SK-N-SH (cell line): Measurements from ENCODE around the gene PRKAR1A. TPM values are rescaled to one million over a fixed set of nuclear protein-coding genes. Genes with fewer than 3 reads are reported as not detected.

Experiments
- CTCF ChIA-PET: fragments of 300-600, 350-600 bp; formaldehyde crosslinking; extraction: SDS; loops from one replicate; lab custom pipeline; 2021; lab: Yijun Ruan, JAX
- POLR2A ChIA-PET: fragments of 350-600 bp; sonication (Branson Sonifier 250); formaldehyde crosslinking; extraction: SDS; loops from one replicate; lab custom pipeline; 2020; ENCODE audit warnings: antibody characterized with exemption, inconsistent platforms; lab: Yijun Ruan, JAX
- DNase-seq: peaks from one replicate; pipeline ENCODE4 v3.0.0; 2012
- H2AFZ ChIP-seq: fragments of 200-600 bp; sonication (generic); 2 replicates; pipeline ENCODE4 v1.8.1; 2016; ENCODE audit warnings: antibody characterized with exemption, mild to moderate bottlenecking, low read depth
- H3F3A ChIP-seq: fragments of 200-600 bp; sonication (generic); replicated peaks from 2 replicates; pipeline ENCODE3; 2016; ENCODE audit warnings: antibody characterized with exemption, mild to moderate bottlenecking; ENCODE audit not compliant: insufficient read depth
- H3K27ac ChIP-seq, 2 experiments: fragments of 200-500 bp in 1 of 2; fragments of 200-600 bp in 1 of 2; sonication (Bioruptor generic) in 1 of 2; sonication (generic), shearing (Covaris generic) in 1 of 2; 2 replicates each; pipeline versions ENCODE4 v1.5.1 to v1.6.1; 2014 to 2016; ENCODE audit warnings: low read depth in 2 of 2, inconsistent platforms in 1 of 2, low read length in 1 of 2, mild to moderate bottlenecking in 1 of 2, mixed read lengths in 1 of 2
- H3K27me3 ChIP-seq: fragments of 200-600 bp; sonication (generic), shearing (Covaris generic); 2 replicates; pipeline ENCODE4 v1.6.1; 2016; ENCODE audit warnings: mixed run types; ENCODE audit not compliant: insufficient read depth
- H3K36me3 ChIP-seq, 2 experiments: fragments of 200-500 bp in 1 of 2; fragments of 200-600 bp in 1 of 2; sonication (Bioruptor generic) in 1 of 2; sonication (generic) in 1 of 2; replicated peaks in 1 of 2; 2 replicates each; pipeline versions ENCODE3 to v1.5.1; 2014 to 2016; ENCODE audit warnings: low read length in 1 of 2, mild to moderate bottlenecking in 1 of 2; ENCODE audit not compliant: insufficient read depth in 2 of 2, control insufficient read depth in 1 of 2
- H3K4me1 ChIP-seq, 2 experiments: fragments of 200-500 bp in 1 of 2; fragments of 200-600 bp in 1 of 2; sonication (Bioruptor generic) in 1 of 2; sonication (generic), shearing (Covaris generic) in 1 of 2; 2 replicates each; pipeline versions ENCODE4 v1.5.1 to v1.6.1; 2014 to 2016; ENCODE audit warnings: low read depth in 1 of 2, low read length in 1 of 2, mixed run types in 1 of 2; ENCODE audit not compliant: insufficient read depth in 2 of 2, control insufficient read depth in 1 of 2
- H3K4me2 ChIP-seq: fragments of 200-600 bp; sonication (generic), shearing (Covaris generic); 2 replicates; pipeline ENCODE4 v1.6.1; 2017; ENCODE audit warnings: mixed run types
- H3K4me3 ChIP-seq, 2 experiments: fragments of 200-500 bp in 1 of 2; fragments of 200-600 bp in 1 of 2; sonication (Bioruptor generic) in 1 of 2; sonication (generic), shearing (Covaris generic) in 1 of 2; 2 replicates each; pipeline versions ENCODE4 v1.5.1 to v1.8.1; 2014 to 2016; ENCODE audit warnings: low read depth in 2 of 2, inconsistent platforms in 1 of 2, low read length in 1 of 2, mild to moderate bottlenecking in 1 of 2, mixed read lengths in 1 of 2, moderate library complexity in 1 of 2
- H3K79me2 ChIP-seq: fragments of 200-600 bp; sonication (generic); 2 replicates; pipeline ENCODE4 v1.8.1; 2017; ENCODE audit warnings: mild to moderate bottlenecking; ENCODE audit not compliant: insufficient read depth
- H3K9ac ChIP-seq: fragments of 200-600 bp; sonication (generic); 2 replicates; pipeline ENCODE4 v1.6.1; 2017; ENCODE audit warnings: mixed run types
- H3K9me2 ChIP-seq: fragments of 200-600 bp; sonication (generic); 2 replicates; pipeline ENCODE4 v1.6.1; 2017; ENCODE audit warnings: mixed run types
- H3K9me3 ChIP-seq: fragments of 200-600 bp; sonication (generic); 2 replicates; pipeline ENCODE4 v1.6.1; 2017; ENCODE audit warnings: mixed run types, mild to moderate bottlenecking, moderate library complexity
- H4K20me1 ChIP-seq: fragments of 200-600 bp; sonication (generic); 2 replicates; pipeline ENCODE4 v1.6.1; 2017; ENCODE audit warnings: mild to moderate bottlenecking, mixed run types; ENCODE audit not compliant: insufficient read depth
- CTCF ChIP-seq: fragments of 200-600 bp; sonication (generic); IDR thresholded peaks from 2 replicates; pipeline ENCODE4 v1.6.1; 2017; ENCODE audit warnings: antibody characterized with exemption, mild to moderate bottlenecking, moderate library complexity
- EP300 ChIP-seq, 2 experiments: IDR thresholded peaks; 2 replicates each; pipeline versions ENCODE4 v1.4.0 to v1.6.1; 2012; ENCODE audit warnings: borderline replicate concordance in 1 of 2, low read depth in 1 of 2, low read length in 1 of 2
- EZH2phosphoT487 ChIP-seq: fragments of 200-600 bp; sonication (generic); IDR thresholded peaks from 2 replicates; pipeline ENCODE4 v1.6.1; 2017; ENCODE audit warnings: low read depth, mixed run types, mild to moderate bottlenecking, antibody characterized with exemption, moderate library complexity, borderline replicate concordance
- FOSL2 ChIP-seq: IDR thresholded peaks from 2 replicates; pipeline ENCODE4 v1.4.0; 2012; ENCODE audit warnings: low read depth, mild to moderate bottlenecking, moderate library complexity, borderline replicate concordance
- FOXJ3 ChIP-seq: sonication (generic); formaldehyde crosslinking; IDR thresholded peaks from 2 replicates; pipeline ENCODE4 v1.5.1; 2020; ENCODE audit warnings: mild to moderate bottlenecking, missing genetic modification reagents
- GABPA ChIP-seq: IDR thresholded peaks from 2 replicates; pipeline ENCODE4 v1.4.0; 2012; ENCODE audit warnings: low read depth, mild to moderate bottlenecking
- GATA2 ChIP-seq: sonication (generic); formaldehyde crosslinking; IDR thresholded peaks from 2 replicates; pipeline ENCODE4 v1.5.0; 2020; ENCODE audit warnings: mild to moderate bottlenecking, missing genetic modification reagents
- MEF2A ChIP-seq: IDR thresholded peaks from 2 replicates; pipeline ENCODE4 v1.4.0; 2012; ENCODE audit warnings: low read depth, borderline replicate concordance
- NRF1 ChIP-seq: IDR thresholded peaks from 2 replicates; pipeline ENCODE4 v1.6.1; 2012; ENCODE audit warnings: low read depth, mild to moderate bottlenecking, low read length
- POLR2AphosphoS5 ChIP-seq: IDR thresholded peaks from 2 replicates; pipeline ENCODE4 v1.6.1; 2012; ENCODE audit warnings: low read depth, low read length
- RCOR1 ChIP-seq: fragments of 150-350 bp; IDR thresholded peaks from 2 replicates; pipeline ENCODE4 v1.6.1; 2017; ENCODE audit warnings: antibody characterized with exemption, low read length
- RFX5 ChIP-seq: IDR thresholded peaks from 2 replicates; pipeline ENCODE4 v1.6.1; 2012; ENCODE audit warnings: mild to moderate bottlenecking, improper control_type of control experiment, low read length
- RXRA ChIP-seq: IDR thresholded peaks from 2 replicates; pipeline ENCODE4 v1.4.0; 2012; ENCODE audit warnings: low read depth, mild to moderate bottlenecking, borderline replicate concordance
- TAF1 ChIP-seq: IDR thresholded peaks from 2 replicates; pipeline ENCODE4 v1.6.1; 2012; ENCODE audit warnings: low read depth, mild to moderate bottlenecking, low read length, moderate library complexity, borderline replicate concordance
- TEAD4 ChIP-seq: IDR thresholded peaks from 2 replicates; pipeline ENCODE4 v1.4.0; 2012; ENCODE audit warnings: mild to moderate bottlenecking, borderline replicate concordance; ENCODE audit not compliant: insufficient read depth
- YY1 ChIP-seq: IDR thresholded peaks from 2 replicates; pipeline ENCODE4 v1.4.0; 2012; ENCODE audit warnings: low read depth, mild to moderate bottlenecking
- WGBS: methylation state at CpG from one replicate; pipeline ENCODE4 v1.1.6; 2017; ENCODE audit warnings: low lambda C conversion rate; 5-methylcytosine and 5-hydroxymethylcytosine counted together
- polyA plus RNA-seq, 3 experiments: library from polyadenylated mRNA; depleted of rRNA; stranded (reverse); fragments of >200 nt; gene quantifications; 2 replicates each; pipeline ENCODE4 v1.2.3, GENCODE V29; 2012
- TF ChIP-seq, protein P1 (sequence below): IDR thresholded peaks from 2 replicates; pipeline ENCODE4 v1.4.0; 2012; ENCODE audit warnings: low read depth, borderline replicate concordance
- TF ChIP-seq, protein P2 (sequence below): IDR thresholded peaks from 2 replicates; pipeline ENCODE4 v1.4.0; 2012; ENCODE audit warnings: low read depth

PRKAR1A gene
- polyA plus RNA-seq, 1 of the 3 experiments (the other 2 are of a cell fraction): 195 TPM

- TF ChIP-seq, protein P1, sequence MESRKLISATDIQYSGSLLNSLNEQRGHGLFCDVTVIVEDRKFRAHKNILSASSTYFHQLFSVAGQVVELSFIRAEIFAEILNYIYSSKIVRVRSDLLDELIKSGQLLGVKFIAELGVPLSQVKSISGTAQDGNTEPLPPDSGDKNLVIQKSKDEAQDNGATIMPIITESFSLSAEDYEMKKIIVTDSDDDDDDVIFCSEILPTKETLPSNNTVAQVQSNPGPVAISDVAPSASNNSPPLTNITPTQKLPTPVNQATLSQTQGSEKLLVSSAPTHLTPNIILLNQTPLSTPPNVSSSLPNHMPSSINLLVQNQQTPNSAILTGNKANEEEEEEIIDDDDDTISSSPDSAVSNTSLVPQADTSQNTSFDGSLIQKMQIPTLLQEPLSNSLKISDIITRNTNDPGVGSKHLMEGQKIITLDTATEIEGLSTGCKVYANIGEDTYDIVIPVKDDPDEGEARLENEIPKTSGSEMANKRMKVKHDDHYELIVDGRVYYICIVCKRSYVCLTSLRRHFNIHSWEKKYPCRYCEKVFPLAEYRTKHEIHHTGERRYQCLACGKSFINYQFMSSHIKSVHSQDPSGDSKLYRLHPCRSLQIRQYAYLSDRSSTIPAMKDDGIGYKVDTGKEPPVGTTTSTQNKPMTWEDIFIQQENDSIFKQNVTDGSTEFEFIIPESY: no peak
- no peak for TF ChIP-seq GATA2 (CRISPR knock-in tag)
- no peak for TF ChIP-seq RFX5
- TF ChIP-seq FOXJ3: no peak
- no peak for TF ChIP-seq FOSL2
Measured at GRCh38 chr17:68572138-68572842, 60.1 kb downstream of the PRKAR1A start (continued).

- Histone ChIP-seq H3K27ac (no peak overlapping the region), H3K9me2 (no peaks in the 10 kb centered on the region), H3K79me2 (no peaks in the 10 kb centered on the region), H3K9ac (no peak overlapping the region), H4K20me1 (no peaks in the 10 kb centered on the region), H3K4me3 (no peak overlapping the region), H3K36me3 (no peaks in the 10 kb centered on the region), H3K27me3 (no peaks in the 10 kb centered on the region), H2AFZ (no peak overlapping the region), H3K4me1 (no peaks in the 10 kb centered on the region), H3K9me3 (no peaks in the 10 kb centered on the region), H3F3A (no peaks in the 10 kb centered on the region), H3K4me2 (no peak overlapping the region)
- ChIA-PET CTCF (no interaction called here), POLR2A (no interaction called here)
- no peak for TF ChIP-seq MEF2A
- no peak for TF ChIP-seq YY1
- no peak for TF ChIP-seq NRF1
- TF ChIP-seq EP300 (IDR thresholded peaks at IDR 0.05; ENCODE audit: borderline replicate concordance in 1 of 2, low read depth in 1 of 2, low read length in 1 of 2): no peak
- no peak for TF ChIP-seq EZH2phosphoT487
- TF ChIP-seq, protein P2, sequence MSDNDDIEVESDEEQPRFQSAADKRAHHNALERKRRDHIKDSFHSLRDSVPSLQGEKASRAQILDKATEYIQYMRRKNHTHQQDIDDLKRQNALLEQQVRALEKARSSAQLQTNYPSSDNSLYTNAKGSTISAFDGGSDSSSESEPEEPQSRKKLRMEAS: no peak
- TF ChIP-seq TEAD4: no peak
- TF ChIP-seq POLR2AphosphoS5: no peak
- no peak for TF ChIP-seq GABPA
- 30% methylated on average over 1 of the region's 1 CpG for WGBS
- no peak for DNase-seq
Measured at GRCh38 chr17:68573338-68573737, 61.1 kb downstream of the PRKAR1A start.

GRCh38 chr17:68576137-68576536, 63.9 kb downstream of the PRKAR1A start:
- no peaks in the 10 kb centered on the region for H4K20me1 ChIP-seq
- no peak overlapping the region for H3K27ac ChIP-seq
- H3K9me3 ChIP-seq: no peaks in the 10 kb centered on the region
- 54% methylated on average over 2 of the region's 2 CpGs for WGBS
- no peak overlapping the region for H3K4me2 ChIP-seq
- H2AFZ ChIP-seq: no peak overlapping the region
- no peaks in the 10 kb centered on the region for H3K36me3 ChIP-seq
- no peaks in the 10 kb centered on the region for H3K27me3 ChIP-seq
- H3K79me2 ChIP-seq: no peaks in the 10 kb centered on the region
- H3K9ac ChIP-seq: no peak overlapping the region
- CTCF ChIA-PET: interaction anchor here (1.0 to 2.1 kb wide), 3 partner anchors 7 to 38 kb away, joined by 3 to 6 read pairs (median 4); no protein-coding TSS in a partner anchor
- TF ChIP-seq FOXJ3 (no peak), CTCF (no peak), POLR2AphosphoS5 (no peak), GATA2 (CRISPR knock-in tag) (no peak), TEAD4 (no peak), RXRA (no peak), TAF1 (no peak), RCOR1 (no peak)
- TF ChIP-seq, protein P2: no peak
- DNase-seq: no peak
- no peak overlapping the region for H3K4me3 ChIP-seq
- POLR2A ChIA-PET: no interaction called here
- no peaks in the 10 kb centered on the region for H3F3A ChIP-seq
- no peaks in the 10 kb centered on the region for H3K9me2 ChIP-seq
- no peaks in the 10 kb centered on the region for H3K4me1 ChIP-seq
